MM.1S (cell line): ENCODE results near the gene NRGN.
A peak's percentile ranks its signal among the peaks of the same experiment; 100 is the strongest.

Experiments used
- DNase-seq: peaks from one replicate; pipeline ENCODE4 v3.0.0-alpha.2; 2015
- H2AFZ ChIP-seq: fragments of 300-600 bp; sonication (generic); 2 replicates; pipeline ENCODE4 v1.6.0; 2016; ENCODE audit warnings: antibody characterized with exemption, low read length
- H3F3A ChIP-seq: fragments of 300-600 bp; sonication (generic); 2 replicates; pipeline ENCODE4 v1.6.1; 2016; ENCODE audit warnings: mild to moderate bottlenecking, antibody characterized with exemption, low read length, moderate library complexity, mixed read lengths; ENCODE audit not compliant: insufficient read depth
- H3K27ac ChIP-seq: fragments of 300-600 bp; sonication (generic); 2 replicates; pipeline ENCODE4 v1.5.1; 2016; ENCODE audit warnings: mild to moderate bottlenecking, low read length
- H3K27me3 ChIP-seq: fragments of 300-600 bp; sonication (generic); replicated peaks from 2 replicates; pipeline ENCODE4 v1.6.0; 2016; ENCODE audit warnings: low read length; ENCODE audit not compliant: insufficient read depth
- H3K36me3 ChIP-seq: fragments of 300-600 bp; sonication (generic); replicated peaks from 2 replicates; pipeline ENCODE4 v1.6.1; 2016; ENCODE audit warnings: mild to moderate bottlenecking, low read length, mixed read lengths; ENCODE audit not compliant: insufficient read depth
- H3K4me1 ChIP-seq: fragments of 300-600 bp; sonication (generic); 2 replicates; pipeline ENCODE4 v1.6.1; 2016; ENCODE audit warnings: low read length, mixed read lengths
- H3K4me2 ChIP-seq: fragments of 300-600 bp; sonication (generic); 2 replicates; pipeline ENCODE4 v1.6.0; 2016; ENCODE audit warnings: low read depth, low read length
- H3K4me3 ChIP-seq: fragments of 300-600 bp; sonication (generic); 2 replicates; pipeline ENCODE4 v1.5.1; 2016; ENCODE audit warnings: low read length, mixed read lengths
- H3K79me2 ChIP-seq: fragments of 300-600 bp; sonication (generic); 2 replicates; pipeline ENCODE4 v1.6.1; 2016; ENCODE audit warnings: mixed run types, low read length, mixed read lengths
- H3K9ac ChIP-seq: fragments of 300-600 bp; sonication (generic); 2 replicates; pipeline ENCODE4 v1.6.1; 2016; ENCODE audit warnings: low read length, mixed read lengths
- H3K9me2 ChIP-seq: fragments of 300-600 bp; sonication (generic); replicated peaks from 2 replicates; pipeline ENCODE4 v1.6.1; 2016; ENCODE audit warnings: mild to moderate bottlenecking, low read length, mixed read lengths; ENCODE audit not compliant: insufficient read depth
- H3K9me3 ChIP-seq: fragments of 300-600 bp; sonication (generic); replicated peaks from 2 replicates; pipeline ENCODE4 v1.6.1; 2016; ENCODE audit warnings: mild to moderate bottlenecking, low read length, mixed read lengths; ENCODE audit not compliant: insufficient read depth
- H4K20me1 ChIP-seq: fragments of 300-600 bp; sonication (generic); 2 replicates; pipeline ENCODE4 v1.6.1; 2016; ENCODE audit warnings: mild to moderate bottlenecking, low read length, moderate library complexity, mixed read lengths; ENCODE audit not compliant: insufficient read depth
- EZH2 ChIP-seq: fragments of 300-600 bp; sonication (generic); optimal IDR thresholded peaks from 2 replicates; pipeline ENCODE3; 2017; ENCODE audit warnings: low read depth, mild to moderate bottlenecking, antibody characterized with exemption, low read length, mixed read lengths
- EZH2phosphoT487 ChIP-seq: fragments of 300-600 bp; sonication (generic); IDR thresholded peaks from 2 replicates; pipeline ENCODE4 v1.6.1; 2018; ENCODE audit warnings: antibody characterized with exemption, low read length
- TF ChIP-seq, protein P1 (sequence below): fragments of 300-600 bp; sonication (generic); IDR thresholded peaks from 2 replicates; pipeline ENCODE4 v1.5.1; 2016; ENCODE audit warnings: antibody characterized with exemption, low read length, mixed read lengths

Gene NRGN

DNA sequence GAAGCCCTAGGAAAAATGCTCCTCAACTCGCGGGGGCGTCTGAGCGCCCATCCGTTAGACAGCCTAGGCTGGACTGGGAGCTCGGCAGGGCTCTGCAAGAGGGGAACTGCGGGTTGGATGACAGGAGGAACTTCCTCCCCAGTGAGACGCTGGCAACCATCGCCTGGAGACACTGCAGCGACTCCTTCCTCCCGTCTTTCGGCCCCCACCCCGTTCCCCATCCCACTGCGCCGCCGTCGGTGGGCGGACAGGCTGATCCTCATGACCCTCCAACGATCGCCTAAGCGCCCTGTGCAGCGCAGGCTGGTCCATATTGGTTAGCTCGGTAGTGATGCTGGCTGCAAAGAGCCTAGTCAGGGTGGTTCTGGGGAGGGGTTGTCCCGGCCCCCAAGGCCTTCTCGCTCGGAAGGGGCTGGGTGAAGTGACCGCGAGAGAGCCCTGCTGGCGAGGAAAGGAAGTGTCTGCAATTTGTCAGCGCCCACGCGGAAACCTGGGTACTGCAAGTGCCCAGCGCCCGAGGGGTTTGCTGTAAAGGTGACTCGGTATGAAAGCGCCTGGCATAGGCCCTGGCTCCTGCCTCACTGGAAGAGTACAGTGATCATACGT is 638 bp downstream of the NRGN start:
- H3K9me2 ChIP-seq, result no peaks in the 10 kb centered on the region
- H2AFZ ChIP-seq, result peak overlapping the region; percentile 90
- peak overlapping the region; percentile 59 for H3K4me3 ChIP-seq
- peaks cover 9% of the 10 kb centered on the region; the same call in 1 of the 2 replicates for H3K4me1 ChIP-seq
- peak; percentile 28 for DNase-seq
- no peaks in the 10 kb centered on the region for H3K79me2 ChIP-seq
- TF ChIP-seq, protein P1, sequence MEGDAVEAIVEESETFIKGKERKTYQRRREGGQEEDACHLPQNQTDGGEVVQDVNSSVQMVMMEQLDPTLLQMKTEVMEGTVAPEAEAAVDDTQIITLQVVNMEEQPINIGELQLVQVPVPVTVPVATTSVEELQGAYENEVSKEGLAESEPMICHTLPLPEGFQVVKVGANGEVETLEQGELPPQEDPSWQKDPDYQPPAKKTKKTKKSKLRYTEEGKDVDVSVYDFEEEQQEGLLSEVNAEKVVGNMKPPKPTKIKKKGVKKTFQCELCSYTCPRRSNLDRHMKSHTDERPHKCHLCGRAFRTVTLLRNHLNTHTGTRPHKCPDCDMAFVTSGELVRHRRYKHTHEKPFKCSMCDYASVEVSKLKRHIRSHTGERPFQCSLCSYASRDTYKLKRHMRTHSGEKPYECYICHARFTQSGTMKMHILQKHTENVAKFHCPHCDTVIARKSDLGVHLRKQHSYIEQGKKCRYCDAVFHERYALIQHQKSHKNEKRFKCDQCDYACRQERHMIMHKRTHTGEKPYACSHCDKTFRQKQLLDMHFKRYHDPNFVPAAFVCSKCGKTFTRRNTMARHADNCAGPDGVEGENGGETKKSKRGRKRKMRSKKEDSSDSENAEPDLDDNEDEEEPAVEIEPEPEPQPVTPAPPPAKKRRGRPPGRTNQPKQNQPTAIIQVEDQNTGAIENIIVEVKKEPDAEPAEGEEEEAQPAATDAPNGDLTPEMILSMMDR, result peak; percentile 30; the same call in 1 of the 2 replicates
- no peak for TF ChIP-seq EZH2
- no peaks in the 10 kb centered on the region for H3K36me3 ChIP-seq
- no peak overlapping the region for H3K27ac ChIP-seq
- peak overlapping the region; percentile 30; the same call in 1 of the 2 replicates for H3K9ac ChIP-seq
- no peaks in the 10 kb centered on the region for H4K20me1 ChIP-seq
- no peaks in the 10 kb centered on the region for H3K27me3 ChIP-seq
- peak overlapping the region; percentile 99 for H3K4me2 ChIP-seq
- no peaks in the 10 kb centered on the region for H3K9me3 ChIP-seq
- H3F3A ChIP-seq, result no peaks in the 10 kb centered on the region

DNA sequence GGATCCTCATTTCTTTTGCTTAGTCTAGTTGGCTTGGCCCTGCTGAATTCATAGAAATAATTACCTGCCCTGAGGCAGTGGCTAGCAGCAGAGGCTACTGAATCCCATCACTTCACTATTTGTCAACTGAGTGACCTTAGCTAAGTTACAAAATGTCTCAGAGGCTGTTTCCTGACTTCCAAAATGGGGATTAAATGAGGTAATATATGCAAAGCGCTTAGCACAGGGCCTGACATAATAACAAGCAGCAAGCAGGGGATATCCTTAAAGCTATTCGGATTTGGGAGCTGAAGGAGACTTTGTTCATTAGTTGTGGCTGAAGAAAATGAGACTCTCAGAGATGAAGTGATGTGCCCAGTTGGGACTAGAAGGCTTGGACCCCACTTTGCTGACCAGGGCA is 2.8 kb downstream of the NRGN start:
- Histone ChIP-seq H3K27ac (no peak overlapping the region), H3K79me2 (no peaks in the 10 kb centered on the region), H2AFZ (no peak overlapping the region), H3K9me3 (no peaks in the 10 kb centered on the region), H3K4me1 (peaks cover 11% of the 10 kb centered on the region; the same call in 1 of the 2 replicates), H3K4me3 (no peak overlapping the region), H4K20me1 (no peaks in the 10 kb centered on the region), H3K9me2 (no peaks in the 10 kb centered on the region), H3F3A (peaks cover 3% of the 10 kb centered on the region; the same call in 1 of the 2 replicates), H3K4me2 (no peak overlapping the region), H3K36me3 (no peaks in the 10 kb centered on the region), H3K9ac (no peak overlapping the region), H3K27me3 (no peaks in the 10 kb centered on the region)
- DNase-seq, result no peak
- TF ChIP-seq, protein P1, result no peak
- TF ChIP-seq EZH2phosphoT487 (no peak), EZH2 (no peak)

DNA sequence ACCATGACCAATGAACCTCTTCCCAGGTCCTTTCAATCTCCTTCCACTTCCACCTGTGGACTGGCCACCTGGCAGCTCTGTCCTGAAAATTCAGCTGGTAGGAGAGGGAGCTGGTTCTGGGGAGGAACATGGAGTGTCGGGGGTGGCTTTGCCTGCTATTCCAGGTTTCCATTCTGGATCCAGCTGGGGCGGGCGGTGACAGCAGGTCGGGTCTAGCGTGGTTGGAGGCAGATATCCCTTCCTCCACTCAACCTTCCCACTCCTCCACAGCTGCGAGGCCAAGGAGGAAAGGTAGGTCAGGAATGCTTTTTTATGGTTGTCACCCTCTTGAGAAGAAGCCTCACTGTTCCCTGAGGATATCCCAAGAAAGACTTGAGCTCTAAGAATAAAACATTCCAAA is 3.3 kb downstream of the NRGN start:
- Histone ChIP-seq H4K20me1 (no peaks in the 10 kb centered on the region), H3K79me2 (no peaks in the 10 kb centered on the region), H3K4me1 (peaks cover 11% of the 10 kb centered on the region; the same call in 1 of the 2 replicates), H3K36me3 (no peaks in the 10 kb centered on the region), H3K9ac (no peak overlapping the region), H3K9me3 (no peaks in the 10 kb centered on the region), H3K4me3 (no peak overlapping the region), H2AFZ (no peak overlapping the region), H3K27ac (no peak overlapping the region), H3K4me2 (no peak overlapping the region), H3K9me2 (no peaks in the 10 kb centered on the region), H3K27me3 (no peaks in the 10 kb centered on the region), H3F3A (peaks cover 3% of the 10 kb centered on the region; the same call in 1 of the 2 replicates)
- TF ChIP-seq EZH2, result no peak
- TF ChIP-seq, protein P1, result no peak
- TF ChIP-seq EZH2phosphoT487, result no peak
- no peak for DNase-seq
